WTC11 (cell line): Measurements from ENCODE around the gene CHKB. TPM values are rescaled to one million over a fixed set of nuclear protein-coding genes. Genes with fewer than 3 reads are reported as not detected.

Experiments used
- ATAC-seq: fragments of 200-7000 bp; cut with Tn5 transposase; 2 replicates; pipeline ENCODE4 v1.10.0; 2021; ENCODE audit warnings: mild to moderate bottlenecking, moderate library complexity
- CTCF ChIA-PET: fragments of 300-600 bp; sonication (Branson Sonifier 250); formaldehyde crosslinking; loops from one replicate; lab custom pipeline; 2021; ENCODE audit warnings: antibody characterized with exemption; lab: Charles Lee
- POLR2A ChIA-PET: fragments of 350-600 bp; sonication (Branson Sonifier 250); formaldehyde crosslinking; loops from one replicate; lab custom pipeline; 2021; ENCODE audit warnings: antibody characterized with exemption; lab: Charles Lee
- DNase-seq: peaks from one replicate; pipeline ENCODE4 v3.0.0; 2021; ENCODE audit warnings: low spot score
- H3K27ac Mint-ChIP-seq: 2 replicates; pipeline ENCODE4 v1.8.0; 2021; ENCODE audit warnings: mixed read lengths
- H3K27me3 Mint-ChIP-seq: 2 replicates; pipeline ENCODE4 v1.8.0; 2021; ENCODE audit warnings: low read depth, mild to moderate bottlenecking, moderate library complexity, mixed read lengths
- H3K36me3 Mint-ChIP-seq: 2 replicates; pipeline ENCODE4 v1.8.0; 2021; ENCODE audit warnings: mixed read lengths
- H3K4me1 Mint-ChIP-seq: 2 replicates; pipeline ENCODE4 v1.8.0; 2022; ENCODE audit warnings: mixed read lengths
- H3K4me3 Mint-ChIP-seq: 2 replicates; pipeline ENCODE4 v1.8.0; 2021; ENCODE audit warnings: mild to moderate bottlenecking, moderate library complexity, mixed read lengths
- H3K9me3 Mint-ChIP-seq: 2 replicates; pipeline ENCODE4 v1.8.0; 2021; ENCODE audit warnings: mixed read lengths
- ARID4B ChIP-seq: sonication (generic); formaldehyde crosslinking; IDR thresholded peaks from 2 replicates; pipeline ENCODE4 v1.8.0; 2023; ENCODE audit warnings: missing genetic modification reagents, mild to moderate bottlenecking, borderline replicate concordance
- ATF1 ChIP-seq: sonication (generic); formaldehyde crosslinking; IDR thresholded peaks from 2 replicates; pipeline ENCODE4 v1.8.1; 2023; ENCODE audit warnings: mild to moderate bottlenecking, moderate library complexity, missing genetic modification reagents
- CDX4 ChIP-seq: fragments of 250-450 bp; sonication (Bioruptor Pico); IDR thresholded peaks from 2 replicates; pipeline ENCODE4 v1.9.0; 2021; ENCODE audit warnings: moderate library complexity, mild to moderate bottlenecking, inconsistent platforms, borderline replicate concordance
- ELF4 ChIP-seq: sonication (generic); formaldehyde crosslinking; IDR thresholded peaks from 2 replicates; pipeline ENCODE4 v1.8.1; 2022; ENCODE audit warnings: low read depth, mild to moderate bottlenecking, moderate library complexity, missing genetic modification reagents
- FOXK1 ChIP-seq: sonication (generic); formaldehyde crosslinking; IDR thresholded peaks from 2 replicates; pipeline ENCODE4 v1.8.0; 2022; ENCODE audit warnings: mild to moderate bottlenecking, moderate library complexity, missing genetic modification reagents
- FOXP1 ChIP-seq: sonication (generic); formaldehyde crosslinking; IDR thresholded peaks from 2 replicates; pipeline ENCODE4 v1.8.0; 2022; ENCODE audit warnings: missing genetic modification reagents, mild to moderate bottlenecking, moderate library complexity, borderline replicate concordance
- IRF2 ChIP-seq: sonication (generic); formaldehyde crosslinking; IDR thresholded peaks from 2 replicates; pipeline ENCODE4 v1.8.0; 2022; ENCODE audit warnings: low read depth, missing genetic modification reagents, borderline replicate concordance
- MAX ChIP-seq: sonication (generic); formaldehyde crosslinking; IDR thresholded peaks from 2 replicates; pipeline ENCODE4 v1.8.0; 2022; ENCODE audit warnings: mild to moderate bottlenecking, missing genetic modification reagents
- SP1 ChIP-seq: sonication (generic); formaldehyde crosslinking; conservative IDR thresholded peaks from 2 replicates; pipeline ENCODE4 v1.8.1; 2022; ENCODE audit warnings: missing genetic modification reagents
- TCF7 ChIP-seq: sonication (generic); formaldehyde crosslinking; IDR thresholded peaks from 2 replicates; pipeline ENCODE4 v1.8.0; 2022; ENCODE audit warnings: mild to moderate bottlenecking, low read depth, missing genetic modification reagents, moderate library complexity
- ZNF671 ChIP-seq: fragments of 250-450 bp; sonication (Bioruptor Pico); IDR thresholded peaks from 2 replicates; pipeline ENCODE4 v1.8.0; 2021; ENCODE audit warnings: mild to moderate bottlenecking
- total RNA-seq: library from RNA; stranded (reverse); gene quantifications from 3 replicates; pipeline ENCODE4 v1.2.3, GENCODE V29; 2021

The CHKB gene
- total RNA-seq, 1 experiment from 2014 or later, result 75.4 TPM

GRCh38 chr22:50532824-50533796 is 49.5 kb downstream of the CHKB start (continued):
- TF ChIP-seq ARID4B (CRISPR knock-in tag) (no peak), MAX (CRISPR knock-in tag) (no peak), CDX4 (CRISPR knock-in tag) (no peak), ATF1 (CRISPR knock-in tag) (no peak), TCF7 (no peak)

GRCh38 chr22:50531962-50532674 is 50.5 kb downstream of the CHKB start:
- Mint-ChIP-seq H3K4me3 (peak overlapping the region; percentile 60), H3K36me3 (no peaks in the 10 kb centered on the region), H3K27ac (no peak overlapping the region), H3K27me3 (peaks cover 74% of the 10 kb centered on the region), H3K4me1 (peaks cover 13% of the 10 kb centered on the region), H3K9me3 (no peaks in the 10 kb centered on the region)
- ChIA-PET CTCF (interaction anchor here (0.8 to 1.3 kb wide), 7 partner anchors 24 to 502 kb away, joined by 3 to 7 read pairs (median 4); partner anchors contain the start of genes LMF2, NCAPH2 and SYCE3), POLR2A (interaction anchor here (0.7 kb wide), 2 partner anchors 33 to 34 kb away, joined by 3 to 6 read pairs; no protein-coding TSS in a partner anchor)
- ATAC-seq (peak; percentile 35), DNase-seq (peak; percentile 68)
- TF ChIP-seq ZNF671 (CRISPR knock-in tag), result no peak
- peak; percentile 22; the same call in 1 of the 2 replicates for TF ChIP-seq FOXP1 (CRISPR knock-in tag)
- TF ChIP-seq SP1 (CRISPR knock-in tag), result 0 out of 2 replicates have a peak, but pooled peaks have one; percentile 14

- Mint-ChIP-seq H3K4me1 (peaks cover 15% of the 10 kb centered on the region), H3K27ac (no peak overlapping the region), H3K27me3 (peaks cover 80% of the 10 kb centered on the region), H3K36me3 (no peaks in the 10 kb centered on the region), H3K4me3 (peak overlapping the region; percentile 72), H3K9me3 (no peaks in the 10 kb centered on the region)
- ChIA-PET POLR2A (interaction anchor here (0.7 kb wide), 1 partner anchor 34 kb away, joined by 6 read pairs; no protein-coding TSS in a partner anchor), CTCF (interaction anchor here (0.8 to 1.3 kb wide), 7 partner anchors 23 to 501 kb away, joined by 3 to 7 read pairs (median 4); partner anchors contain the start of genes LMF2, NCAPH2 and SYCE3)
- no peak for TF ChIP-seq IRF2 (CRISPR knock-in tag)
- TF ChIP-seq FOXK1, result no peak
- TF ChIP-seq ELF4, result no peak
- DNase-seq (peak; percentile 47), ATAC-seq (peak; percentile 7)
Measured at GRCh38 chr22:50531546-50531961, 51.1 kb downstream of the CHKB start.
